ACHN (cell line): ENCODE results near the gene IGFBP5.

Experiments used
- DNase-seq: peaks from one replicate; pipeline ENCODE4 v3.0.0-alpha.2; 2015
- in situ Hi-C: cut with HindIII; loops from 2 replicates; pipeline ENCODE4 v1.10.0; 2017; ENCODE audit warnings: low sequenced_read_pairs, low pct_ligation_motif_present, low pct_unique_long_range_greater_than_20kb

IGFBP5 gene

DNA sequence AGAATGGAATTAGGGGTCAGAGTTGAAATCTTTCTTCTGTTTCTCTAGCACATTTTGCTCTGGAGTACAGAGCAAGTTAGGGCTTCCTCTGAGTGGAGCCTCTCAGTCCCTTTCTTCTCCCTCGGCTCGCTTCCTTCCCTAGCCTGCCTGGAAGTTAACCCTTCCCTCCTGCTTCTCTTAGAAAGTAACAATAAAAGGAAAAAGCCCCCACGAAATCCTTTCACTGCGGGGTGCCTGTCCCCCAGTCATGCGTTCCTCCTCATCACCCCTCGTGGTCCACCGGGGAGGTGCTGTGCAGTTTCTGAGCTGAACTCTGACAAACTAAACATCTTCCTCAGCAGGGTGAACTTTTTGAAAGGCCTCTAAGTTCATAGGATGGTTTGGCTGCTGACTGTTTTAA, 60.2 kb downstream of the IGFBP5 start:
- DNase-seq: no peak
- in situ Hi-C loops: loop anchor here (25.0 kb wide), 1 partner anchor 98 kb away; no protein-coding TSS in a partner anchor

DNA sequence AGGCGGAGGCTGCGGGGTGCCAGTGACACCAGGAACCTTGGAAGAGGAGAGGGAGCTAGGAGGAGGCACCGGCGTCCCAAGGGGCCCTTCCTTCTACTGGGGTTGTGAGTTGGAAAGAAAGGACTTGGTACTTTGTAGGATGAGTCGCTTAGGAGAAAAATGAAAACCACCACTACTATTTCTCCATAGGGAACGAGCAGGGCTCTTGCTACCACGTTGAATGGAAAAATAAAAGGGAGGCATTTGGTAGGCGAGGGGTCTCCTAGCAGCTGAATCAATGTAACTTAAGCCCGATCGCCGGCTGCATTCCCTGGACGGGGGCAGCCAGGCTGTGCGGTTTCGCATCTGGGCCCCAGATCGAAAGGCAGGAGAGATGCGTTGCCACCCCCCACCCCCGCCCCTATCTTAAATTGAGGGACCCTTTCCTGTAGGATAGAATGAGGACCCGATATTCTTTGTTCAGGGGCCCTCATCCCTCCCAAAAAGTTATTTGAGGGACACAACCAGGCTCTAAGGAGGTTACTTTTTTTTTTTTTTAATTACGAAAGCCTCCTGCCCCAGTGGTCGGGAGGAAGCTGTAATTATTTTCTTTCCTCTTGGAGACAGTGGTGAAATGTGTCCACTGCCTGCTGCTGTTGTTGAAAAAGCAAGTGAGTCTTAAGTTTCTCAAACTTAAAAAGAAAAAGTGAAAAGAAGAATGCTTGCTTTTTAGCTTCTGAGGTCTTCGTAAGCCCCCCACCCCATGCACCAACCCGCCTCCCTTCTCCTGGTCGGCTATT, 60.8 kb downstream of the IGFBP5 start:
- DNase-seq: no peak
- in situ Hi-C loops: loop anchor here (25.0 kb wide), 1 partner anchor 97 kb away; no protein-coding TSS in a partner anchor

DNA sequence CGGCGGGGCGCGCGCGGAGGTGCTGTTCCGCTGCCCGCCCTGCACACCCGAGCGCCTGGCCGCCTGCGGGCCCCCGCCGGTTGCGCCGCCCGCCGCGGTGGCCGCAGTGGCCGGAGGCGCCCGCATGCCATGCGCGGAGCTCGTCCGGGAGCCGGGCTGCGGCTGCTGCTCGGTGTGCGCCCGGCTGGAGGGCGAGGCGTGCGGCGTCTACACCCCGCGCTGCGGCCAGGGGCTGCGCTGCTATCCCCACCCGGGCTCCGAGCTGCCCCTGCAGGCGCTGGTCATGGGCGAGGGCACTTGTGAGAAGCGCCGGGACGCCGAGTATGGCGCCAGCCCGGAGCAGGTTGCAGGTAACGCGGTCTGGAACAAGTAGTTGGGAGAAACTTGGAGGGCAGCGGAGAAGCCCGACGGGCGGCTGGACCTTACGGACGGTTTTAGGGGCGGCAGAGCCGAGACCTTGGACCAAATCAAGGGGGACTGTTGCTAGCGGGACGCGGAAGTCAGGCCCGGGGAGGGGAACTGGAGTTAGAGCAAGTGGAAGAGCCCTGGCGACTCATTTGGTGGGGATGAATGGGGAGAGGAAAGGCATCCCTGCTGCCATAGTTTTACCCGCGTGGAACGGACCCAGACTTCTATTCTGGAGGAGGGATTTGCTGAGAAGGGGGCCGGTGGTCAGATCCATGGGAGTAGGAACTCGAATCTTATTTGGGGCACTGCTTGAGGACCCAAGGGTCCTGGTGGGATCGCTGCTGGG, 61.6 kb downstream of the IGFBP5 start:
- no peak for DNase-seq
- in situ Hi-C loops: loop anchor here (25.0 kb wide), 1 partner anchor 96 kb away; no protein-coding TSS in a partner anchor

DNA sequence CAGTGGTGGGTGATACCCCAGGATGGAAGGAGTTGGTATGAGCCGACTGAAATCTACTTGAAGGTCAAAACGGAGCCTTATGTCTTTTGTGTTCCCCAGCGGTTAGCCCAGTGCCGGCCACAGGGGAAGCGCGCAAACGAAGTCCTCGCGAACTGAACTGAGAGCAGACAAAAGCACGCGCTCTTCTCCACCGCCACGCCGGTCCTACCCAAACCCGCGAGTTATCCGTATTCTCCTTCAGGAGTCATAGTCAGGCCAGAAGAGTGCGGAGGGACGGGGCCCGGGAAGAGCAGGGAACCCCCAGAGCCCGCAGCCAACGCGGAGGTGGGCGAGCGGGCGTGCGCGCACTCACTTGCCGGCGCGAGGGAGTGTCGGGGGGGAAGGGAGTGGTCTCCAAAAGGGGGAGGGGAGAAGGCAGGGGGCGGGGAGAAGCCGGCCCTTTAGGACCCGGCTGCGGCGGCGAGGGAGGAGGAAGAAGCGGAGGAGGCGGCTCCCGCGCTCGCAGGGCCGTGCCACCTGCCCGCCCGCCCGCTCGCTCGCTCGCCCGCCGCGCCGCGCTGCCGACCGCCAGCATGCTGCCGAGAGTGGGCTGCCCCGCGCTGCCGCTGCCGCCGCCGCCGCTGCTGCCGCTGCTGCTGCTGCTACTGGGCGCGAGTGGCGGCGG, 62.3 kb downstream of the IGFBP5 start, which contains the start of gene IGFBP2:
TSS of gene IGFBP2 (plus strand) at position 469 of the 664 bp plus-strand sequence. CDS start at position 573, 104 bp downstream.
- in situ Hi-C loops: loop anchor here (25.0 kb wide), 1 partner anchor 96 kb away; no protein-coding TSS in a partner anchor
- DNase-seq: no peak

DNA sequence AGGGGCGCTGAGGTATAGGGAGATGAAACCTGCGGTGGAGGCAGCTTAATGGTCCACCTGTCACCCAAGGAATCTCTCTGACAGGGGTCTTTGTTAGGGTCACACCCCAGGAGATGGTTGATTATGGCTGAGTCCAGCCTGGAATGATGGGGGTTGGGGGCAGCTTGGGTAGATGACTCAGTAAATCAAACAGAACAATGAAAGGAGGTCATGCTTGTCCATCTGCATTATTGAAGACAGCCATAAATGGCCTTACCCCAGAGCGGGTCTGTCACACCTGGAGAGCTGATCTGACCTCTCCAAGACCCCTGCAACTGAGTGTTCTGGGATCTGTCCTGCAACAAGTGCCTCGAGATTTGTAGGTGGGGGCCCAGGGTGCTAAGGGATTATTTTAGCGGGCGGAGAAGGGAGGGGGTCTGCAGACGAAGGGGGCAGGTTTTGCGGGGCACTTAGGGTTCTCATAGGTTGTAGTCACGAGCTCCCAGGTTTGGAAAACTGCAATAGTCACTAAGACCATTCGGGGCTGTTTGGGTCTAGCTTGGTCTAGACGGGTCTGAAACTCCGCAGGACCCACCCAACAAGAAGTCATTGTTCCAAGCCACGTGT, 62.9 kb downstream of the IGFBP5 start:
- in situ Hi-C loops: loop anchor here (25.0 kb wide), 1 partner anchor 95 kb away; no protein-coding TSS in a partner anchor
- no peak for DNase-seq

DNA sequence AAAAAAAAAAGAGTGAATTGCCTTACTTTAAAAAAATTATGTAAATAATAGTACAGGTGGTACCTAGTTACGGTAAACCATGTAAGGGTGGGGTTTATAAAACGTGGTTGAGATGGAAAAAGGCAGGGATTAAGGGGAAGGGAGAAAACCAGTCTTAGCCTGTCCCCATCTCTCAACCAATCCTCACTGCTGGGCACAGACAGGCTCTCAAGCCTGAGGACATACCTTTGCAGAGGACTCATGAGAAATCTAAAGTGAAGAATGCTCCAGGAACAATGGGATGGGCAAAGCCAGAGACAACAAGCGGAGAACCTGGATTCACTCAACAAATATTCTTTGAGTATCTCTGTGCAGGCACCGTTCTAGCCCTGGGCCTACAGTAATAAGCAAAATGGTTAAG, 65.6 kb downstream of the IGFBP5 start:
- DNase-seq: no peak
- in situ Hi-C loops: loop anchor here (25.0 kb wide), 1 partner anchor 92 kb away; no protein-coding TSS in a partner anchor

DNA sequence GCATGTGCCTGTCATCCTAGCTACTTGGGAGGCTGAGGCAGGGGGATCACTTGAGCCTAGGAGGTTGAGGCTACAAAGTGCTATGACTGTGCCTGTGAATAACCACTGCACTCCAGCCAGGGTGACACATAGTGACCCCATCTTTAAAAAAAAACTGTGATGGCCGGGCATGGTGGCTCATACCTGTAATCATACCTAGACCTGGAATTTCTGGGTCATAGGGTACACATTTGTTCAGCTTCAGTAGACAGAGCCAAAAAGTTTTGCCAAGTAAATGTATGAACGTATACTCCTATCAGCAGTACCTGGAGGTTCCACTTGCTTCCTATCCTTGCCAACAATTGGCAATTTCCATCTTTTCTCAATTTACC, 68.5 kb downstream of the IGFBP5 start:
- DNase-seq: no peak
- in situ Hi-C loops: loop anchor here (25.0 kb wide), 1 partner anchor 90 kb away; no protein-coding TSS in a partner anchor

DNA sequence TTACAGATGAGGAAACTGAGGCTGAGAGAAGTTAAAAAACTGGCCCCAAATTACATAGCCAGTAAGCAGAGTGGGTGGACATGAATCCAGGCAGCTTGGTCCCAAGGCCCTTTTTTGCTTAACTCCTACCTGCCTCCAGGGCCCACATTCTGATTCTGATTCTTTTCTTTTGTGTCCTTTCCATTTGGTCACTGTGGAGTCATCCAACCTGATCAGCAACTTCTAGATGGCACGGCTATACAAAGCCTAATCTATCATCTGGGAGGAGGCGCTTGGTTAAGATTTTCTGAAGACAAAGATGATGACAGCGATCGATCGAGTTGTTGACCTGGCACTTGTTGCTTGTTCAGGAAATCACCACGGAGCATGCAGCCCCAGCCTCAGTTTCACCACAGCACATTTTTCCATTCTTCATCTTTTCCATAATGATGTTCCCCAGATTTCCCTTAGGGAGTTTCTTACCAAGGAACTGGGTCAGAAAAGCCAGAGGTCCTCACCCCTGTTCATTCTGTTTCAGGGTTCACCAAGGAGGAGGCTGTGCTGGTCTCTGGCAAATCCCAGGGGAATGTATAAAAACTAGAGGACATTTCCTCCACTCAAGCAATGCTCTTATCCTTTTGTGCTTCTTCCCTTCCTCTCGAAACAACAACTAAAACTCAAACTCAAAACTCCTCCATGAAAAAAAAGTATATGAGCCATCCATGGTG, 69.0 kb downstream of the IGFBP5 start:
- in situ Hi-C loops: loop anchor here (25.0 kb wide), 1 partner anchor 89 kb away; no protein-coding TSS in a partner anchor
- DNase-seq: no peak

DNA sequence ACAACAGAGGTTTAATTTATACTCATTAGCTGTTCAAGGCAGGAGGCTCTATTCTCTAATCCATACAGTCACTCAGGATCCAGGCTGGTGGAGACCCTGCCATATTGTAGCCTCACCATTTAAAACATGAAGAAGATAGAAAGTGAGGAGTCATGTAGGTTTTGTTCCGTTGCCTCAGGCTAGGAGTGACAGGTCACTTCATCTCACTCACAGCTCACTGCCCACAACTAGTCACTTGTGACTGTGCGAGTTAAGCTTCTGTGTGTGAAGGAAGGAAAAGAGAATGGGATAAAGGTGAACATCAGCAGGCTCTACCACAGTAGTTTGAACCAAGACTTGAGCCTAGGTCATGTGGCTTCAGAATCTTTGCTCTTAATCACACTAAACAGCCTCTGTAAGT, 71.1 kb downstream of the IGFBP5 start:
- DNase-seq: no peak
- in situ Hi-C loops: no loop called here

DNA sequence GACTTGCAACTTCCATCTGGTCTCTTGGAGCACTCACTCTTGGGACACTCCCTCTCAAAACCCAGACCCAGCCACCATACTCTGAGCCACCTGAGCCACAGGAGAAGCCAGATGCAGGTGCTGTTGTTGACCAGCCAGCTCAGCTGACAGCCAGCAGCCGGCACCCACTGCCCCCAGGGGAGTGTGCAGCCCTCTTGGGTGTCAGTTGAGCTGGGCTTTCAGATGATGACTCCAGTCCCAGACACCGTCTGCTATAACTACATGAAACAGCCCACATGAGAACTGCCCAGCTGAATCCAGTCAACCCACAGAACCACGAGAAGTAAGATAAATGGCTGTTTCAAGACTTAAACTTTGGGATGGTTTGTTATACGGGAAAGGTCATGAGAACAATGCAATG, 72.8 kb downstream of the IGFBP5 start:
- no peak for DNase-seq
- in situ Hi-C loops: no loop called here
